ENCODE results near the gene PDCL2. TPM values are rescaled to one million over a fixed set of nuclear protein-coding genes. Genes with fewer than 3 reads are reported as not detected.

The PDCL2 gene
- total and polyA plus RNA-seq, 4 donors: not detected

GRCh38 chr4:55617587-55618197 lies 25.6 kb upstream of the PDCL2 start:
- no peaks in the 10 kb centered on the region for H3K36me3 ChIP-seq (ENCODE audit: control insufficient read depth in 4 of 4, insufficient read depth in 4 of 4, low read length in 4 of 4)
- 84 to 88% methylated on average over 1 of the region's 1 CpG for WGBS, 2 donors
- no peak overlapping the region for H3K9ac ChIP-seq (ENCODE audit: insufficient read depth in 1 of 2, low read length in 2 of 2)
- ATAC-seq (ENCODE audit: insufficient read depth, low FRiP score): no peak
- H3K4me3 ChIP-seq: no peak overlapping the region
- H3K9me3 ChIP-seq (ENCODE audit: control insufficient read depth in 4 of 4, insufficient read depth in 3 of 4, low read length in 3 of 4): no peaks in the 10 kb centered on the region
- H3K27ac ChIP-seq (ENCODE audit: low read depth in 1 of 2, low read length in 1 of 2): no peak overlapping the region
- no peak for DNase-seq
- no peaks in the 10 kb centered on the region for H3K4me1 ChIP-seq (ENCODE audit: control insufficient read depth in 5 of 5, insufficient read depth in 5 of 5, low read length in 5 of 5)
- H3K27me3 ChIP-seq (ENCODE audit: control insufficient read depth in 3 of 3, insufficient read depth in 3 of 3, low read length in 2 of 3): no peaks in the 10 kb centered on the region
- no peak for TF ChIP-seq CTCF (IDR thresholded peaks at IDR 0.05; ENCODE audit: control extremely low read depth, extremely low read depth)

DNA sequence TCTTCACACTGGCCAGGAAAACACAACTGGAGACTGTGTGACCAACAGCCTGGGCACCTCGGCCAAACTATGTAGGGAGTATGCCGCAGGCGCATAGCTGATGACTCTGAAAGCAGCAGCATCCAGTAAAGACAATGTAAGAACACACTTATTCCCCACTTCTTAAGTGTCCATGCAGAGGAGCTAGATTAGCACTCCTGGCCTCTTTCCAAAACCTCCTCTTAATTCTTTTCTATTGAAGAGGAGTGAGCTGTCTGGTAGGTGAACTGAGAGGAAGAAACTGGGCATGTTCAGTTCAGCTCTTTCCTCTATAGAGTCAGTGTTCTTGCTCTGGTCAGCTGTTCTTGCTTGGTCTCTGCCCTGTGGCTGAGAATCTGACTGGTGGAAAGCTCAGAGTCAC lies 23.0 kb upstream of the PDCL2 start:
- Histone ChIP-seq H3K9me3 (ENCODE audit: control insufficient read depth in 4 of 4, insufficient read depth in 3 of 4, low read length in 3 of 4) (no peaks in the 10 kb centered on the region), H3K36me3 (ENCODE audit: control insufficient read depth in 4 of 4, insufficient read depth in 4 of 4, low read length in 4 of 4) (no peaks in the 10 kb centered on the region), H3K4me3 (no peak overlapping the region), H3K27ac (ENCODE audit: low read depth in 1 of 2, low read length in 1 of 2) (no peak overlapping the region), H3K4me1 (ENCODE audit: control insufficient read depth in 5 of 5, insufficient read depth in 5 of 5, low read length in 5 of 5) (no peaks in the 10 kb centered on the region), H3K27me3 (ENCODE audit: control insufficient read depth in 3 of 3, insufficient read depth in 3 of 3, low read length in 2 of 3) (no peaks in the 10 kb centered on the region), H3K9ac (ENCODE audit: insufficient read depth in 1 of 2, low read length in 2 of 2) (no peak overlapping the region)
- 94 to 96% methylated on average over 3 of the region's 3 CpGs for WGBS, 2 donors
- DNase-seq (no peak), ATAC-seq (ENCODE audit: insufficient read depth, low FRiP score) (no peak)
- TF ChIP-seq CTCF (IDR thresholded peaks at IDR 0.05; ENCODE audit: control extremely low read depth, extremely low read depth): no peak

- no peaks in the 10 kb centered on the region for H3K27me3 ChIP-seq (ENCODE audit: control insufficient read depth in 3 of 3, insufficient read depth in 3 of 3, low read length in 2 of 3)
- no peak for DNase-seq
- no peak for TF ChIP-seq CTCF (IDR thresholded peaks at IDR 0.05; ENCODE audit: control extremely low read depth, extremely low read depth)
Observed at GRCh38 chr4:55613621-55614020, 21.6 kb upstream of the PDCL2 start.

GRCh38 chr4:55612341-55612740 lies 20.3 kb upstream of the PDCL2 start:
- Histone ChIP-seq H3K4me3 (no peak overlapping the region), H3K27me3 (ENCODE audit: control insufficient read depth in 3 of 3, insufficient read depth in 3 of 3, low read length in 2 of 3) (no peaks in the 10 kb centered on the region), H3K9ac (ENCODE audit: insufficient read depth in 1 of 2, low read length in 2 of 2) (no peak overlapping the region), H3K9me3 (ENCODE audit: control insufficient read depth in 4 of 4, insufficient read depth in 3 of 4, low read length in 3 of 4) (no peaks in the 10 kb centered on the region), H3K36me3 (ENCODE audit: control insufficient read depth in 4 of 4, insufficient read depth in 4 of 4, low read length in 4 of 4) (no peaks in the 10 kb centered on the region), H3K4me1 (ENCODE audit: control insufficient read depth in 5 of 5, insufficient read depth in 5 of 5, low read length in 5 of 5) (no peaks in the 10 kb centered on the region), H3K27ac (ENCODE audit: low read depth in 1 of 2, low read length in 1 of 2) (no peak overlapping the region)
- DNase-seq (no peak), ATAC-seq (ENCODE audit: insufficient read depth, low FRiP score) (no peak)
- 84 to 91% methylated on average over 3 of the region's 3 CpGs for WGBS, 2 donors
- TF ChIP-seq CTCF (IDR thresholded peaks at IDR 0.05; ENCODE audit: control extremely low read depth, extremely low read depth): no peak

More at GRCh38 chr4:55613621-55614020, 21.6 kb upstream of the PDCL2 start:
- ATAC-seq (ENCODE audit: insufficient read depth, low FRiP score): no peak
- H3K4me1 ChIP-seq (ENCODE audit: control insufficient read depth in 5 of 5, insufficient read depth in 5 of 5, low read length in 5 of 5): no peaks in the 10 kb centered on the region
- 83 to 95% methylated on average over 3 of the region's 3 CpGs for WGBS, 2 donors
- no peak overlapping the region for H3K9ac ChIP-seq (ENCODE audit: insufficient read depth in 1 of 2, low read length in 2 of 2)
- H3K9me3 ChIP-seq (ENCODE audit: control insufficient read depth in 4 of 4, insufficient read depth in 3 of 4, low read length in 3 of 4): no peaks in the 10 kb centered on the region
- no peak overlapping the region for H3K4me3 ChIP-seq
- H3K27ac ChIP-seq (ENCODE audit: low read depth in 1 of 2, low read length in 1 of 2): no peak overlapping the region
- H3K36me3 ChIP-seq (ENCODE audit: control insufficient read depth in 4 of 4, insufficient read depth in 4 of 4, low read length in 4 of 4): no peaks in the 10 kb centered on the region
